A673 (cell line): Measurements from ENCODE around the gene CDC42BPA.

ENCODE experiments used
- EZH2 ChIP-seq: fragments of 200-600 bp; sonication (generic); IDR thresholded peaks from 2 replicates; pipeline ENCODE4 v1.6.1; 2017; ENCODE audit warnings: borderline replicate concordance, low read depth, mild to moderate bottlenecking, mixed read lengths, antibody characterized with exemption, low read length; ENCODE audit not compliant: poor library complexity, severe bottlenecking
- TF ChIP-seq, protein P1 (sequence below): fragments of 300-800, 200-600 bp; sonication (generic); conservative IDR thresholded peaks from 2 replicates; pipeline ENCODE4 v1.5.1; 2017; ENCODE audit warnings: low read depth, mild to moderate bottlenecking, antibody characterized with exemption, low read length, moderate library complexity, mixed read lengths

DNA sequence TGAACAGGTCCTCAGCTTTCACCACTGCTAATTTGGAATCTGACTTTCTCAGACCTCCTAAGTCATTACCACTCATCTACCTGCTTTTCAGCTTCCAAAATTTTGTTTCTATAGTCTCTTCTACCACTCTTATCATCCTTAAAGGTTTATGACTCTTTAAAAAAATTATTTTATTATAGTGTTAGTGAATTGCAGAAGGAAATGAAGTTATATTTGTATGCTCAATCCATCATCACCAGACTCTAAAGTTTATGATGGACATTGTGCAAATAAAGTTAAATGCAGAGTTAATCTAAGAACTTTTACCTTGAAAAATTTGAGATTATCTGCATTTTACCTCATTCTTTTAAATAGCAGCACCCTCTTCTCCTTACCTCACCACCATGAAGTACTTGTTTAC, 14.6 kb downstream of the CDC42BPA start:
- TF ChIP-seq, protein P1, sequence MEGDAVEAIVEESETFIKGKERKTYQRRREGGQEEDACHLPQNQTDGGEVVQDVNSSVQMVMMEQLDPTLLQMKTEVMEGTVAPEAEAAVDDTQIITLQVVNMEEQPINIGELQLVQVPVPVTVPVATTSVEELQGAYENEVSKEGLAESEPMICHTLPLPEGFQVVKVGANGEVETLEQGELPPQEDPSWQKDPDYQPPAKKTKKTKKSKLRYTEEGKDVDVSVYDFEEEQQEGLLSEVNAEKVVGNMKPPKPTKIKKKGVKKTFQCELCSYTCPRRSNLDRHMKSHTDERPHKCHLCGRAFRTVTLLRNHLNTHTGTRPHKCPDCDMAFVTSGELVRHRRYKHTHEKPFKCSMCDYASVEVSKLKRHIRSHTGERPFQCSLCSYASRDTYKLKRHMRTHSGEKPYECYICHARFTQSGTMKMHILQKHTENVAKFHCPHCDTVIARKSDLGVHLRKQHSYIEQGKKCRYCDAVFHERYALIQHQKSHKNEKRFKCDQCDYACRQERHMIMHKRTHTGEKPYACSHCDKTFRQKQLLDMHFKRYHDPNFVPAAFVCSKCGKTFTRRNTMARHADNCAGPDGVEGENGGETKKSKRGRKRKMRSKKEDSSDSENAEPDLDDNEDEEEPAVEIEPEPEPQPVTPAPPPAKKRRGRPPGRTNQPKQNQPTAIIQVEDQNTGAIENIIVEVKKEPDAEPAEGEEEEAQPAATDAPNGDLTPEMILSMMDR = no peak
- no peak for TF ChIP-seq EZH2
